ENCODE measurements around the gene POLR3GL.

DNA sequence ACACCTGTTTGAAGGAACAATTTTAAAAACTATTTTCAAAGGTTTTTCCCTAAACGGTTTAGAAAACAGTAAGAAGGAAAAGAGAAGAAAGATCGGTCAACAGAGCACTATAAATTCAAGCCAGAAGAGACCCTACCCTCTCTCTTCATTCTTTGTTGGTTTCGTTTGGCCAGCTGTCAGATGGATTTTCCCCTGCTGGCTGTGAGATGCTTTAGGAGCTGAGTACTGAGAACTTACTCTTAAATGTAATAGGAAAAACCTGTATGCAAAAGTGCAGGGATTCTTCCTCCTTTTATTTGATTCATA is 33.2 kb downstream of the POLR3GL start:
- TF ChIP-seq, protein P1, sequence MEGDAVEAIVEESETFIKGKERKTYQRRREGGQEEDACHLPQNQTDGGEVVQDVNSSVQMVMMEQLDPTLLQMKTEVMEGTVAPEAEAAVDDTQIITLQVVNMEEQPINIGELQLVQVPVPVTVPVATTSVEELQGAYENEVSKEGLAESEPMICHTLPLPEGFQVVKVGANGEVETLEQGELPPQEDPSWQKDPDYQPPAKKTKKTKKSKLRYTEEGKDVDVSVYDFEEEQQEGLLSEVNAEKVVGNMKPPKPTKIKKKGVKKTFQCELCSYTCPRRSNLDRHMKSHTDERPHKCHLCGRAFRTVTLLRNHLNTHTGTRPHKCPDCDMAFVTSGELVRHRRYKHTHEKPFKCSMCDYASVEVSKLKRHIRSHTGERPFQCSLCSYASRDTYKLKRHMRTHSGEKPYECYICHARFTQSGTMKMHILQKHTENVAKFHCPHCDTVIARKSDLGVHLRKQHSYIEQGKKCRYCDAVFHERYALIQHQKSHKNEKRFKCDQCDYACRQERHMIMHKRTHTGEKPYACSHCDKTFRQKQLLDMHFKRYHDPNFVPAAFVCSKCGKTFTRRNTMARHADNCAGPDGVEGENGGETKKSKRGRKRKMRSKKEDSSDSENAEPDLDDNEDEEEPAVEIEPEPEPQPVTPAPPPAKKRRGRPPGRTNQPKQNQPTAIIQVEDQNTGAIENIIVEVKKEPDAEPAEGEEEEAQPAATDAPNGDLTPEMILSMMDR (IDR thresholded peaks at IDR 0.05) = no peak
- no peak for TF ChIP-seq POLR2A (IDR thresholded peaks at IDR 0.05)
- no peak for TF ChIP-seq EP300 (IDR thresholded peaks at IDR 0.05)
